Measurements from ENCODE around the gene CCNI. TPM values are rescaled to one million over a fixed set of nuclear protein-coding genes. Genes with fewer than 3 reads are reported as not detected.

The CCNI gene
- total and polyA plus RNA-seq, 3 donors from 2014 or later = 259 to 288 (median 261) TPM

DNA sequence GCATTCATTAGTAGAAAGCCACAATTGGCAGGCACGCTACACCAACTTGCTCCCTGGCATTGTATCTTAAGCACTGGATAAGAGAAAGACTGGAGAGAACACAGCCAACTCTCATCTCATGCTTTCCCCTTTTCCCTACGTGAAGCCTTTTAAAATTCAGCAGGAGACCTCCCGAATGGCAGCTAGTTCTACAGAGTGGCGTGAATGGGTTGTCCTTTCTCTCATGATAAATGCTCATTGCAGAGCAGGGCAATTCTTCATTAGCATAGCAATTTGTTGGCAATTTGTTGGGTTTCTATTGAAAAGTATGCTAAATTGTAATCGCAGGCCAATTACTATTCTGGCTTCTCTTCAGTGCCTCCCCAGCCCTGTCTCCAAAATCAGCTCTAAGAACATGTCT lies 78.3 kb downstream of the CCNI start:
- intact Hi-C loops (cut with DNase I; ENCODE audit: low total_unique reads) = no loop called here
- Histone ChIP-seq H3K36me3 (ENCODE audit: low read depth, missing control alignments) (no peaks in the 10 kb centered on the region), H3K9me3 (no peaks in the 10 kb centered on the region), H3K27ac (no peak overlapping the region), H3K27me3 (no peaks in the 10 kb centered on the region), H3K4me1 (peaks cover 6% of the 10 kb centered on the region), H3K4me3 (no peak overlapping the region)
- WGBS, 2 donors = 85 to 90% methylated on average over 5 of the region's 5 CpGs
- DNase-seq = no peak
- TF ChIP-seq POLR2A (IDR thresholded peaks at IDR 0.05) = no peak
- TF ChIP-seq, protein P1, sequence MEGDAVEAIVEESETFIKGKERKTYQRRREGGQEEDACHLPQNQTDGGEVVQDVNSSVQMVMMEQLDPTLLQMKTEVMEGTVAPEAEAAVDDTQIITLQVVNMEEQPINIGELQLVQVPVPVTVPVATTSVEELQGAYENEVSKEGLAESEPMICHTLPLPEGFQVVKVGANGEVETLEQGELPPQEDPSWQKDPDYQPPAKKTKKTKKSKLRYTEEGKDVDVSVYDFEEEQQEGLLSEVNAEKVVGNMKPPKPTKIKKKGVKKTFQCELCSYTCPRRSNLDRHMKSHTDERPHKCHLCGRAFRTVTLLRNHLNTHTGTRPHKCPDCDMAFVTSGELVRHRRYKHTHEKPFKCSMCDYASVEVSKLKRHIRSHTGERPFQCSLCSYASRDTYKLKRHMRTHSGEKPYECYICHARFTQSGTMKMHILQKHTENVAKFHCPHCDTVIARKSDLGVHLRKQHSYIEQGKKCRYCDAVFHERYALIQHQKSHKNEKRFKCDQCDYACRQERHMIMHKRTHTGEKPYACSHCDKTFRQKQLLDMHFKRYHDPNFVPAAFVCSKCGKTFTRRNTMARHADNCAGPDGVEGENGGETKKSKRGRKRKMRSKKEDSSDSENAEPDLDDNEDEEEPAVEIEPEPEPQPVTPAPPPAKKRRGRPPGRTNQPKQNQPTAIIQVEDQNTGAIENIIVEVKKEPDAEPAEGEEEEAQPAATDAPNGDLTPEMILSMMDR (IDR thresholded peaks at IDR 0.05) = no peak

Other genes with a start within 250 kb of the CCNI start
- under 1 TPM; 0.08 to 0.12 TPM for gene SOWAHB, start 177.8 kb downstream of the CCNI start, total RNA-seq
- 0.21 TPM for gene SOWAHB, start 177.8 kb downstream of the CCNI start, polyA plus RNA-seq (ENCODE audit: insufficient read depth, low read depth, low replicate concordance)
- 10 to 100 TPM; 21.2 to 22.8 TPM for gene SEPTIN11, start 126.2 kb downstream of the CCNI start, total RNA-seq
- gene SEPTIN11, start 126.2 kb downstream of the CCNI start, polyA plus RNA-seq (ENCODE audit: insufficient read depth, low read depth, low replicate concordance) = 15.5 TPM
- gene CCNG2, start 81.2 kb upstream of the CCNI start, total RNA-seq = 10 to 100 TPM; 14.4 to 19.5 TPM
- 20.8 TPM for gene CCNG2, start 81.2 kb upstream of the CCNI start, polyA plus RNA-seq (ENCODE audit: insufficient read depth, low read depth, low replicate concordance)

All from testis (tissue), 3 donors.